GM12874 (cell line): ENCODE results near the gene ERLIN1.

Experiments
- CTCF ChIP-seq: IDR thresholded peaks from 2 replicates; pipeline ENCODE4 v1.5.1; 2011; ENCODE audit warnings: low read depth, mild to moderate bottlenecking, control low read depth, low read length, moderate library complexity; ENCODE audit not compliant: insufficient read depth

Gene ERLIN1

DNA sequence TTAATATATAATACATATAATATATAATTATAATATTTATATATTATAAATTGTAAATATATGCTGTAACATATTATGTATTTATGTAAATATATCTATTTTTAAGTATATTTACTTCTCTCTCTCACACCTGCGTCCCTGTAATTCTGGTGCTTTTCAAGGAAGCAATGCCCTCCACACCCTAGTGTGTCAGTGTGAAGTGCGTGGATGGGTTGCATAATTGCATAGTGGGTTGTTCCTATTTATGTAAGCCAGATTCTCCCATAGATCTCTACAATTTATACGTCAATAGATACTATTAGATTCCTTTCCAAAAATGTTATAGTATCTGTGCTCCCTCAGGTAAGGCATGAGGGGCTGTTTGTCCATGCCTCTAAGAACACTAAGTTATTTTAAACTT is 54.3 kb downstream of the ERLIN1 start:
- no peak for TF ChIP-seq CTCF

DNA sequence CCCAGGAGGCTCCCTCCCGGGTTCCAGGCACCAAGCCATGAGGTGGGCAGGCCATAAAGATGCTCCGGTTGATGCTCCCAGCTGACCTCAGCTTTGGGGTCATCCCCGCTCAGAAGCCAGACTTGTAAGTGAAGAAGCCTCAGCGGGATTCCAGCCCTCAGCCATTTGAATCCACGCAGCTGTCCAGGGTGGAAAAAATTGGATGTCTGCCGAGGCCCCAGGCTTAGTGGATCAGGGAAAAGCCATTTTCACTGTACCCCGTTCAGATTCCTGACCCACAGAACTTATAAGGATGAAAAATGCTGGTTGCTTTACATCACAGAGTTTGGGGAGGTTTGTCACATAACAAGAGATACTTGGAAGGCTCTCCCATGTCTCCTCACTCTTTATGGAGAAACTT is 55.0 kb downstream of the ERLIN1 start:
- TF ChIP-seq CTCF: no peak

DNA sequence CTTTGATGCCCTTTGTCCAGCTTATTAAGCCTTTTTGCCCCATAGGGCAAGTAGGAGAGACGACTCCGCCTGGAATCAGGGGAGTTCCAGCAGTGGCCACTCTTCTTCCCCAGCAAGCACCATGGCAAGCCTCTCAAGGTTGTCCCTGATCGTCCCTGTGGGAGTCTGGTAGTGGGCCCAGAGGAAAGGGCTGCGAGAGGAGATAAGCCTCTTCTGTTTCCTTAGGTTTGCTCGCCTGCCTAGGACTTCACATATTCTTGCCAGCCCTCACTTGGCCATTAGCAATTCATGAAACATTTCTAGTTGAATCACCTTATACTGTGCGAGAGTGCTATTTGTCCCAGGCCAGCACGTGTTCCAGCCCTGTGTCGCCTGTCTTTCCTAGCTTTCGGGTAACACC is 56.4 kb downstream of the ERLIN1 start:
- TF ChIP-seq CTCF: no peak

- TF ChIP-seq CTCF: no peak
Observed at GRCh38 chr10:100128951-100129350, 56.9 kb downstream of the ERLIN1 start.

DNA sequence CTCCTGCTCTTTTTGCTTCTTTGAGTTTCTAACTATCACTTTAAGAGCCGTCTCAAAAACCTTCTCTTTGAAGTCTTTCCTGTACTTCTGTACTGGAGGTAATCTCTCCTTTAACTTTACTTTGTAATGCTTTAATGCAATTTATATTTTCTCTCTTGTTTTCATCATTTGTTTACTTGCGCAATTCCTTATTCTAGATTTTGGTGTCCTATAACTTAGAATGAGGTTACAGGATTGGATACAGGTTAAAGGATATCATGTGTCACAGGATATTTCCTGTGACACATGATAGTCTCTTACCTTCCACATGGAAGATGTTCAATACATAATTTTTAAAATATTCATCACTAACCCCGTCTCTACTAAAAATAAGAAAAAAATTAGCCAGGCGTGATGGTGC is 61.7 kb downstream of the ERLIN1 start:
- TF ChIP-seq CTCF: no peak

GRCh38 chr10:100122780-100123179 is 63.0 kb downstream of the ERLIN1 start:
- TF ChIP-seq CTCF: no peak

GRCh38 chr10:100120550-100120949 is 65.3 kb downstream of the ERLIN1 start:
- no peak for TF ChIP-seq CTCF

- TF ChIP-seq CTCF: no peak
Observed at GRCh38 chr10:100119726-100120125, 66.1 kb downstream of the ERLIN1 start.
